SK-N-SH (cell line): ENCODE results near the gene ATP8A1. TPM values are rescaled to one million over a fixed set of nuclear protein-coding genes. Genes with fewer than 3 reads are reported as not detected.

Source experiments
- CTCF ChIA-PET: fragments of 300-600, 350-600 bp; formaldehyde crosslinking; extraction: SDS; loops from one replicate; lab custom pipeline; 2021; lab: Yijun Ruan, JAX
- POLR2A ChIA-PET: fragments of 350-600 bp; sonication (Branson Sonifier 250); formaldehyde crosslinking; extraction: SDS; loops from one replicate; lab custom pipeline; 2020; ENCODE audit warnings: antibody characterized with exemption, inconsistent platforms; lab: Yijun Ruan, JAX
- DNase-seq: peaks from one replicate; pipeline ENCODE4 v3.0.0; 2012
- H2AFZ ChIP-seq: fragments of 200-600 bp; sonication (generic); 2 replicates; pipeline ENCODE4 v1.8.1; 2016; ENCODE audit warnings: antibody characterized with exemption, mild to moderate bottlenecking, low read depth
- H3F3A ChIP-seq: fragments of 200-600 bp; sonication (generic); replicated peaks from 2 replicates; pipeline ENCODE3; 2016; ENCODE audit warnings: antibody characterized with exemption, mild to moderate bottlenecking; ENCODE audit not compliant: insufficient read depth
- H3K27ac ChIP-seq, 2 experiments: fragments of 200-500 bp in 1 of 2; fragments of 200-600 bp in 1 of 2; sonication (Bioruptor generic) in 1 of 2; sonication (generic), shearing (Covaris generic) in 1 of 2; 2 replicates each; pipeline versions ENCODE4 v1.5.1 to v1.6.1; 2014 to 2016; ENCODE audit warnings: low read depth in 2 of 2, inconsistent platforms in 1 of 2, low read length in 1 of 2, mild to moderate bottlenecking in 1 of 2, mixed read lengths in 1 of 2
- H3K27me3 ChIP-seq: fragments of 200-600 bp; sonication (generic), shearing (Covaris generic); 2 replicates; pipeline ENCODE4 v1.6.1; 2016; ENCODE audit warnings: mixed run types; ENCODE audit not compliant: insufficient read depth
- H3K36me3 ChIP-seq, 2 experiments: fragments of 200-500 bp in 1 of 2; fragments of 200-600 bp in 1 of 2; sonication (Bioruptor generic) in 1 of 2; sonication (generic) in 1 of 2; replicated peaks in 1 of 2; 2 replicates each; pipeline versions ENCODE3 to v1.5.1; 2014 to 2016; ENCODE audit warnings: low read length in 1 of 2, mild to moderate bottlenecking in 1 of 2; ENCODE audit not compliant: insufficient read depth in 2 of 2, control insufficient read depth in 1 of 2
- H3K4me1 ChIP-seq, 2 experiments: fragments of 200-500 bp in 1 of 2; fragments of 200-600 bp in 1 of 2; sonication (Bioruptor generic) in 1 of 2; sonication (generic), shearing (Covaris generic) in 1 of 2; 2 replicates each; pipeline versions ENCODE4 v1.5.1 to v1.6.1; 2014 to 2016; ENCODE audit warnings: low read depth in 1 of 2, low read length in 1 of 2, mixed run types in 1 of 2; ENCODE audit not compliant: insufficient read depth in 2 of 2, control insufficient read depth in 1 of 2
- H3K4me2 ChIP-seq: fragments of 200-600 bp; sonication (generic), shearing (Covaris generic); 2 replicates; pipeline ENCODE4 v1.6.1; 2017; ENCODE audit warnings: mixed run types
- H3K4me3 ChIP-seq, 2 experiments: fragments of 200-500 bp in 1 of 2; fragments of 200-600 bp in 1 of 2; sonication (Bioruptor generic) in 1 of 2; sonication (generic), shearing (Covaris generic) in 1 of 2; 2 replicates each; pipeline versions ENCODE4 v1.5.1 to v1.8.1; 2014 to 2016; ENCODE audit warnings: low read depth in 2 of 2, inconsistent platforms in 1 of 2, low read length in 1 of 2, mild to moderate bottlenecking in 1 of 2, mixed read lengths in 1 of 2, moderate library complexity in 1 of 2
- H3K79me2 ChIP-seq: fragments of 200-600 bp; sonication (generic); 2 replicates; pipeline ENCODE4 v1.8.1; 2017; ENCODE audit warnings: mild to moderate bottlenecking; ENCODE audit not compliant: insufficient read depth
- H3K9ac ChIP-seq: fragments of 200-600 bp; sonication (generic); 2 replicates; pipeline ENCODE4 v1.6.1; 2017; ENCODE audit warnings: mixed run types
- H3K9me2 ChIP-seq: fragments of 200-600 bp; sonication (generic); 2 replicates; pipeline ENCODE4 v1.6.1; 2017; ENCODE audit warnings: mixed run types
- H3K9me3 ChIP-seq: fragments of 200-600 bp; sonication (generic); 2 replicates; pipeline ENCODE4 v1.6.1; 2017; ENCODE audit warnings: mixed run types, mild to moderate bottlenecking, moderate library complexity
- H4K20me1 ChIP-seq: fragments of 200-600 bp; sonication (generic); 2 replicates; pipeline ENCODE4 v1.6.1; 2017; ENCODE audit warnings: mild to moderate bottlenecking, mixed run types; ENCODE audit not compliant: insufficient read depth
- EP300 ChIP-seq, 2 experiments: IDR thresholded peaks; 2 replicates each; pipeline versions ENCODE4 v1.4.0 to v1.6.1; 2012; ENCODE audit warnings: borderline replicate concordance in 1 of 2, low read depth in 1 of 2, low read length in 1 of 2
- EZH2phosphoT487 ChIP-seq: fragments of 200-600 bp; sonication (generic); IDR thresholded peaks from 2 replicates; pipeline ENCODE4 v1.6.1; 2017; ENCODE audit warnings: low read depth, mixed run types, mild to moderate bottlenecking, antibody characterized with exemption, moderate library complexity, borderline replicate concordance
- FOXJ3 ChIP-seq: sonication (generic); formaldehyde crosslinking; IDR thresholded peaks from 2 replicates; pipeline ENCODE4 v1.5.1; 2020; ENCODE audit warnings: mild to moderate bottlenecking, missing genetic modification reagents
- IRF3 ChIP-seq: fragments of 150-350 bp; IDR thresholded peaks from 2 replicates; pipeline ENCODE4 v1.6.1; 2016; ENCODE audit warnings: mild to moderate bottlenecking, low read depth, low read length
- MAX ChIP-seq: IDR thresholded peaks from 2 replicates; pipeline ENCODE4 v1.4.0; 2012; ENCODE audit warnings: low read depth
- MEF2A ChIP-seq: IDR thresholded peaks from 2 replicates; pipeline ENCODE4 v1.4.0; 2012; ENCODE audit warnings: low read depth, borderline replicate concordance
- NFIC ChIP-seq: IDR thresholded peaks from 2 replicates; pipeline ENCODE4 v1.4.0; 2012; ENCODE audit warnings: borderline replicate concordance
- POLR2AphosphoS5 ChIP-seq: IDR thresholded peaks from 2 replicates; pipeline ENCODE4 v1.6.1; 2012; ENCODE audit warnings: low read depth, low read length
- RCOR1 ChIP-seq: fragments of 150-350 bp; IDR thresholded peaks from 2 replicates; pipeline ENCODE4 v1.6.1; 2017; ENCODE audit warnings: antibody characterized with exemption, low read length
- REST ChIP-seq: IDR thresholded peaks from 2 replicates; pipeline ENCODE4 v1.6.1; 2012; ENCODE audit warnings: mild to moderate bottlenecking, low read depth, low read length, moderate library complexity
- SMC3 ChIP-seq: IDR thresholded peaks from 2 replicates; pipeline ENCODE4 v1.6.1; 2012; ENCODE audit warnings: low read depth, low read length, improper control_type of control experiment
- TCF12 ChIP-seq: IDR thresholded peaks from 2 replicates; pipeline ENCODE4 v1.4.0; 2012
- USF1 ChIP-seq: IDR thresholded peaks from 2 replicates; pipeline ENCODE4 v1.4.0; 2012; ENCODE audit warnings: low read depth, borderline replicate concordance
- ZBTB33 ChIP-seq: IDR thresholded peaks from 2 replicates; pipeline ENCODE4 v1.4.0; 2012; ENCODE audit warnings: low read depth, borderline replicate concordance
- WGBS: methylation state at CpG from one replicate; pipeline ENCODE4 v1.1.6; 2017; ENCODE audit warnings: low lambda C conversion rate; 5-methylcytosine and 5-hydroxymethylcytosine counted together
- polyA plus RNA-seq, 3 experiments: library from polyadenylated mRNA; depleted of rRNA; stranded (reverse); fragments of >200 nt; gene quantifications; 2 replicates each; pipeline ENCODE4 v1.2.3, GENCODE V29; 2012

Gene ATP8A1
- polyA plus RNA-seq, 1 of the 3 experiments (the other 2 are of a cell fraction) = 0.38 TPM

- ChIA-PET CTCF (interaction anchor here (0.8 to 1.9 kb wide), 6 partner anchors 8 to 405 kb away, joined by 3 to 5 read pairs (median 4); no protein-coding TSS in a partner anchor), POLR2A (no interaction called here)
- Histone ChIP-seq H3K4me2 (no peak overlapping the region), H2AFZ (no peak overlapping the region), H3K79me2 (no peaks in the 10 kb centered on the region), H3K4me3 (no peak overlapping the region), H3K4me1 (no peaks in the 10 kb centered on the region; a peak in 1 of 4 replicates), H3K9me2 (no peaks in the 10 kb centered on the region), H3K27ac (no peak overlapping the region), H3K9me3 (no peaks in the 10 kb centered on the region), H3K27me3 (no peaks in the 10 kb centered on the region), H3K9ac (no peak overlapping the region), H3F3A (no peaks in the 10 kb centered on the region), H3K36me3 (no peaks in the 10 kb centered on the region), H4K20me1 (no peaks in the 10 kb centered on the region)
- no peak for DNase-seq
- TF ChIP-seq EP300 (IDR thresholded peaks at IDR 0.05; ENCODE audit: borderline replicate concordance in 1 of 2, low read depth in 1 of 2, low read length in 1 of 2) = no peak
- 36% methylated on average over 3 of the region's 3 CpGs for WGBS
Measured at GRCh38 chr4:42560467-42560861, 96.4 kb downstream of the ATP8A1 start.

- no peak for TF ChIP-seq TCF12
- Histone ChIP-seq H3K4me2 (no peak overlapping the region), H3K4me1 (no peaks in the 10 kb centered on the region; a peak in 1 of 4 replicates), H4K20me1 (no peaks in the 10 kb centered on the region), H3K36me3 (no peaks in the 10 kb centered on the region), H3K27me3 (no peaks in the 10 kb centered on the region), H2AFZ (no peak overlapping the region), H3K9me2 (no peaks in the 10 kb centered on the region), H3K9me3 (no peaks in the 10 kb centered on the region), H3F3A (no peaks in the 10 kb centered on the region), H3K4me3 (no peak overlapping the region), H3K9ac (no peak overlapping the region), H3K79me2 (no peaks in the 10 kb centered on the region), H3K27ac (no peak overlapping the region)
- POLR2A ChIA-PET = no interaction called here
- no peak for DNase-seq
- 55% methylated on average over 1 of the region's 1 CpG for whole genome bisulfite sequencing
- CTCF ChIA-PET = interaction anchor here (0.7 to 3.2 kb wide), 6 partner anchors 11 to 407 kb away, joined by 3 to 14 read pairs (median 6); no protein-coding TSS in a partner anchor
Measured at GRCh38 chr4:42558156-42558555, 98.7 kb downstream of the ATP8A1 start.

- Histone ChIP-seq H3K27ac (no peak overlapping the region), H3K36me3 (no peaks in the 10 kb centered on the region), H3K27me3 (no peaks in the 10 kb centered on the region), H4K20me1 (no peaks in the 10 kb centered on the region), H3K4me3 (no peak overlapping the region), H3K4me2 (no peak overlapping the region), H3K79me2 (no peaks in the 10 kb centered on the region), H3K9ac (no peak overlapping the region), H2AFZ (no peak overlapping the region), H3K9me2 (no peaks in the 10 kb centered on the region), H3K9me3 (no peaks in the 10 kb centered on the region), H3K4me1 (no peaks in the 10 kb centered on the region; a peak in 1 of 4 replicates), H3F3A (no peaks in the 10 kb centered on the region)
- POLR2A ChIA-PET = no interaction called here
- CTCF ChIA-PET = interaction anchor here (0.7 kb wide), 1 partner anchor 312 kb away, joined by 3 read pairs; no protein-coding TSS in a partner anchor
- no peak for DNase-seq
- TF ChIP-seq USF1 (no peak), RCOR1 (no peak), MAX (no peak), REST (no peak), IRF3 (no peak), SMC3 (no peak), NFIC (no peak), POLR2AphosphoS5 (no peak), EZH2phosphoT487 (no peak), ZBTB33 (no peak), FOXJ3 (CRISPR knock-in tag) (no peak), MEF2A (no peak)
Measured at GRCh38 chr4:42555828-42556227, 101.1 kb downstream of the ATP8A1 start.
